HuH-7.5 (cell line): Measurements from ENCODE around the gene AP2A2.
A peak's percentile ranks its signal among the peaks of the same experiment; 100 is the strongest.

Experiments
- DNase-seq: peaks from one replicate; pipeline ENCODE4 v3.0.0; 2011; ENCODE audit warnings: low spot score

AP2A2 gene

DNA sequence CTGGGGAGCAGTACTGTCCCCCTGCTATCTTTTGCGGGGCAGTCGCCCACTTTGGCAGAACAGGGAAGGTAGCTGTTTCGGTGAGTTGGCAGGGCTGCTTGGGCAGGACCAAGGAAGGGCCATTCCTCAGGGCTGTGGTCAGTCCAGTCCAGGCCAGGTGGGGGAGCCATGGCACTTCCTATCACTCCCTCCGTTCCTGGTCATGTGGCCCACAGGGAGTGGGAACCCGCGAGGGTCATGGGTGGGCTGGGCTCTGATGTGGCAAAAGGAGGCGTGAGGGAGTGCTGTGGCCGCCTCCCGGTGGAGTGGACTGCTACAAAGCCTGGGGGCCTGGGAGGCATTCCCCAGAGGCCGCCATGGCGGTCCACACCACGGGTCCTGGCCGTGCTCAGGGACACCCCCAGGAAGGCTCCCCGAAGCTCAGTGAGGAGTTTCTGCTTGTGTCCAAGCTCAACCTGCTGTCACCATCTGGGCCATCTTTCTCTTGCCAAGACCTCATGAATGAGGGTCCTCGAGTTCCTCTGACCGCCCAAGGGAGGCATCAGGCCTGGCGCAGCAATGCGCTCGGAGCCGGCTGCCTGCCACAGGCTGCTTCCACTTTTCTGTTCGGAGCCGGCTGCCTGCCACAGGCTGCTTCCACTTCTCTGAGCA, 27.0 kb upstream of the AP2A2 start:
- DNase-seq = no peak

- DNase-seq = no peak
Measured at GRCh38 chr11:899724-900123, 25.9 kb upstream of the AP2A2 start.

- no peak for DNase-seq
Measured at GRCh38 chr11:900545-900944, 25.1 kb upstream of the AP2A2 start.

DNA sequence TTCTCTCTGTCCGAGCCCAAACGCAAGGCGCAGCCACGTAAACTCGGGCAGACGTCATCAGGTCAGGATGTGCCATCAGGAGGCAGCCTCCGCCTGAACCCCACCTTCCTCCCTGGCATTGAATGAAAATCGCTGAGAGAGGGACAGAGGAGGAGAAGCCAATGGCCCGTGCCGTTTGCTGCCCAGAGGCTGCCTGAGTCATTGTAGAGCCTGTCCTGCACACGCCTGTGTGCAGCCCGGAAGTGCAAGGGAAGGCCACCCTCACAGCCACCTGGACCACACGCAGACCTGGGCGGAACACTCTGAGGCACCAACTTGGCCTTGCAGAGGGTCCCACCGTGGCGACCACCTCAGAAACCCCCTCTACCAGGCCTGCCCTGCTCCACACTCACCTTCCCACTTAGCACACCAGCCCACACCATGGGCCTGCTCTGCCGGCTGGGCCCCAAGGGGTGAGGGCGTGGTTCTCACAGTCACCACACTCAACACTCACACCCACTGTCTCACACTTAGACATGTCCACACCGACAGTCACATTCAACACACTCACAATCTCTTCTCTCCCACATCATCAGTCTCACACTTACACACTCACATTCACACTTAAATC, 24.1 kb upstream of the AP2A2 start:
- no peak for DNase-seq

GRCh38 chr11:904380-904779, 21.3 kb upstream of the AP2A2 start:
- no peak for DNase-seq

GRCh38 chr11:905952-906351, 19.7 kb upstream of the AP2A2 start:
- DNase-seq = no peak

- no peak for DNase-seq
Measured at GRCh38 chr11:907668-908067, 18.0 kb upstream of the AP2A2 start.

DNA sequence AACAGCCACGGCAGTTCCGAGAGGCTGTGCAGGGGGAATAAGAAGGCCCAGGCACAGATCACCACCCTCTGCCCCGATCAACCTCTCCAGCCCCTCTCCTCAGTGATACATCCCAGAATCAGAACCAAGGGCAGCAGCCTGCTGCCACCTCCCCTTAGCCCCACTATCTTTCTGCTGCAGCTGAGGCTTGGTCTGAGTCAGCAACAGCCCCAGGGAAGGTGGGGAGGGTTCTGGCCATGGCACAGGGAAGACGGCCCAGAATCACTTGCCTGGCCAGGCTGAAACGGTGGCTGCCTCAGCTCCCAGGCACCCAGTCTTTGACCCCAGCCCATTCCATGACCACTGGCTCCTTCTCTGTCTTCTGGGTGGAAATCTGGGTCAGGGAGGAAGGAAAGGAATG, 17.4 kb upstream of the AP2A2 start:
- no peak for DNase-seq

DNA sequence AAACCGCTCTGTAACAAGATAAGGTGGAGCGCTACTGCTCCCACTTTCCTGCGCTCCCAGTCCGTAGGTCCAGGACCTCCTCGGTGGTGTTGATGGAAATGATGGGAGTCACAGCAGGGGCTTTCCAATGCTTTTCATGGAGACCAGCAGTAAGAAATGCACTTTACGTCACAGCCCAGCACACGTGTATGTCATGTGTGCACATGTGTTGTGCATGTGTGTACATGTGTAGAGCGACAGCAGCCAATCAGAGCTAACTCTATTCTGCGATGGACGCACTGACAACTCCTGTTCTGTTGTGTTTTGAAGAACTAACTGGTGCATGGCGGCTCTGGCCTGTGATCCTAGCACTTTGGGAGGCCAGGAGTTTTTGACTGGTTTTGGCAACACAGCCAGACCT, 16.3 kb upstream of the AP2A2 start:
- DNase-seq = no peak

DNA sequence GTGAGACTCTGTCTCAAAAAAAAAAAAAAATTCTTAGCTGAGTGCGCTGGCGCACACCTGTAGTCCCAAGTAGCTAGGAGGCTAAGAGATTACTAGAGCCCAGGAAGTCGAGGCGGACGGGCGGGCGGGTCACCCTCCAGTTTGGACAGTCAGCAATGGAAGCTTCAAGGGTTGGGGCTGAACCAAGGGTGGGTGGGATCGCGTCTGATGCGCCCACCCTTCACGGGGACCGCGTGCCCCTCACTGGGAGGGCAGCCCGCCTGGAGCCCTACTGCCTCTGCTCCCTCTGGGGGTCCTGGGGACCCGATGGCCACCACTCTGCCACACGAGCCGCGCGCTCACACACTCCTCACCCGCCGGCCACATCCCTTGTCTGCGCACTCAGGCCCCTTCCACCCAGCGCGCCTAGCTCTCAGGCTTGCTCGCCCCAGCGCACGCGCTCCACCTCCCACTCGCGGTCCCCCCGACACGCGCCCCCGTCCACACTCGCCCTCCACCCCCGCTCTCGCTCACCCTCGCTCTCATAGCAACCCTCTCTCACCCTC, 15.6 kb upstream of the AP2A2 start:
- no peak for DNase-seq

GRCh38 chr11:910589-911030, 15.1 kb upstream of the AP2A2 start, which contains the start of gene CHID1:
Gene CHID1 (minus strand): TSS chr11:910810. CDS start chr11:904816, 5,994 bp downstream.
- DNase-seq = peak; percentile 96

GRCh38 chr11:911031-911889, 14.4 kb upstream of the AP2A2 start:
- peak; percentile 44 for DNase-seq

DNA sequence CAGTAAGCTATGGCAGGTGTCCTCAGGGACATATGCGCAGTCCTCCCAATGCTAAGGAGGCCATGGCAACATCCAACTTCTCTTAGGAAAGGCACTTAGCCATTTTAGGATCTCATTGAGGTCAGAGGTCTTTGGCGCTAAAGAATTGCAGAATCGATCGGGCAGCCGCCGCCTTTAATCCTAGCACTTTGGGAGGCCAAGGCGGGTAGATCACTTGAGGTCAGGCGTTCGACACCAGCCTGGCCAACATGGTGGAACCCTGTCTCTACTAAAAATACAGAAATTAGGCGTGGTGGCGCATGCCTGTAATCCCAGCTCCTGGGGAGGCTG, 13.8 kb upstream of the AP2A2 start:
- DNase-seq = no peak

DNA sequence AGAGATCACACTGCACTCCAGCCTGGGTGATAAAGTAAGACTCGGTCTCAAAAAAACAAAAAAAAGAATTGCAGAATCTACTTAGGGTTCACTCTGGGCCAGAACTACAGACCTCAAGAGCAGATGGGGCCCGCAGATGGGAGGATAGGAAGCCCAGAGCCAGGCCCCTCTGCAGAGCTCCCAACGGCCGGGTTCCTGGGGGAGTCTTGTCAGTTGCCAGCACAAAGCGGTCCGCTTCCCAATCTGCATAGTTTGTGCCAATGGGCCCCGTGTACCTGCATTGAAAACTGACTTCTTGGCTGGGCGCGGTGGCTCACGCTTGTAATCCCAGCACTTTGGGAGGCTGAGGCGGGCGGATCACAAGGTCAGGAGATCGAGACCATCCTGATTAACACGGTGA, 13.4 kb upstream of the AP2A2 start:
- DNase-seq = no peak

- DNase-seq = no peak
Measured at GRCh38 chr11:913043-913442, 12.6 kb upstream of the AP2A2 start.

DNA sequence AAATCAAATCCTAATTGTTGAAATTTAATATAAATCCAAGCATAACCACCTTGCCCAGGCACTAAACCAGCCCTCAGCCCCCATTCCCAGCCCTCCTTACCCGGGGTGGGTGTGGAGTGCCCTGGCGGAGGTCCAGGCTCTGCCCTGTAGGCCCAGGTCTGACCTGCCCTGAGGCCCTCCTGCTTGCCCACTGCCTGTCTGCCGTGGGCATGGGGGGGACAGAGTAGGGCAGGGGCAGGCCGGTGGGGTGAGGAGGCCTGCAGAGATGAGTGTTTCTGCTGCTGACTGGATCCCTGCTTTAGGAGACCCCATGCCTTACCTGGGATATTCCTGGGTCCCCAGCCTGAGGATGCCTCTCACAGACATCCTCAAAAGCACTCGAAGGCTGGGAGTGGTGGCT, 11.5 kb upstream of the AP2A2 start:
- no peak for DNase-seq

DNA sequence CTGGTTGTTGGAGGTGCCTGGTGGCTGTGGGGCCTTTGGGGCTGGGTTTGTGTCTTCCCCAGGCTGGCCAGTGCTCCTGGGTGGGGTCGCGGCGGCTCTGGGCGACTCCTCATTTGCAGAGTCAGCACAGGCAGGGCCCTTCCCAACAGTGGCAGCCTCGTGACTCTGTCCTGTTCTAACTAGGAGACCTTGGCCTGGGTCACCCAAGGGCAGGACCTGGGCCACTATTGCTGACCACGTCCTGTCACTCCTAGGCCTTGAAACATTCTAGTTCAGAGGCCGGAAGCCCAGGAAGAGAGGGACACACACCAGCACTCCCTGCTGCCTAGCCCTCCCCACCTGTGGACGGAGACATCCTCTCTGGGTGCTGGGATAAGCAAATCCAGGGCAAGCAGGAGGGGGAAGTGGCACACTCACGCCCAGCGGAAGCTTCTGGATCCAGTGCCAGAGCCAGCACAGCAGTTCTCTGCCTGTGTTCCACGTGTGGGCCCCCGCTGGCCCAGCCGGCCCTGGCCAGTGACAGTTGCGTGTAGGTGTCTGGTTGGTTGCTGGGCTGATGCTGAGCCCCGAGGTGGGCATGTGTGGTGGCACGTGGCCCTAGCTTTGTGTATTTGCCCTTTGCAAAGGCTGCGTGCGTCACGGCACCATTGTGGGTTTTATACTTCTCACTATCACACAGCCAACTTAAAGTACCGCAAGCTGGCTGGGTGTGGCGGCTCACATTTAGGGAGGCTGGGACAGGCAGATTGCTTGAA, 10.7 kb upstream of the AP2A2 start:
- DNase-seq = no peak

DNA sequence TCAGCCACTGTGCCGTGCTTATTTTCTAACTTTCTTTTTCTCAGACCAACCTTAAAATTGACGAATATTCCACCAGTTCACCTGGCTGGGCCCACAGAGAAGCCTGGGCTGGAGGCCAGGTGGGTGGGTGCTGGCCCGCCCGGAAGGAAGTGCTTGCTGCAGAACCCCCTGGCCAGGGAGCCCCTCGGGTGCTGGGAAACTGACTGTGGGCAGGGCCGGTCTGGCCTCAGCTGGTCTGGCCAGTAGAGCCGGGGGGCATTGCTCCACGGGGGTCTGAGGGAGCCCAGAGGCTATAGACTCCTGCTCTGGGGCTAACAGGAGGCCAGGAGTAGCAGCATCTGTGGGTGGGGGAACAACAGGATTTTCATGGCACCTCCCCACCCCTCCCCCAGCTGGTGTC, 8.2 kb upstream of the AP2A2 start:
- DNase-seq = no peak

DNA sequence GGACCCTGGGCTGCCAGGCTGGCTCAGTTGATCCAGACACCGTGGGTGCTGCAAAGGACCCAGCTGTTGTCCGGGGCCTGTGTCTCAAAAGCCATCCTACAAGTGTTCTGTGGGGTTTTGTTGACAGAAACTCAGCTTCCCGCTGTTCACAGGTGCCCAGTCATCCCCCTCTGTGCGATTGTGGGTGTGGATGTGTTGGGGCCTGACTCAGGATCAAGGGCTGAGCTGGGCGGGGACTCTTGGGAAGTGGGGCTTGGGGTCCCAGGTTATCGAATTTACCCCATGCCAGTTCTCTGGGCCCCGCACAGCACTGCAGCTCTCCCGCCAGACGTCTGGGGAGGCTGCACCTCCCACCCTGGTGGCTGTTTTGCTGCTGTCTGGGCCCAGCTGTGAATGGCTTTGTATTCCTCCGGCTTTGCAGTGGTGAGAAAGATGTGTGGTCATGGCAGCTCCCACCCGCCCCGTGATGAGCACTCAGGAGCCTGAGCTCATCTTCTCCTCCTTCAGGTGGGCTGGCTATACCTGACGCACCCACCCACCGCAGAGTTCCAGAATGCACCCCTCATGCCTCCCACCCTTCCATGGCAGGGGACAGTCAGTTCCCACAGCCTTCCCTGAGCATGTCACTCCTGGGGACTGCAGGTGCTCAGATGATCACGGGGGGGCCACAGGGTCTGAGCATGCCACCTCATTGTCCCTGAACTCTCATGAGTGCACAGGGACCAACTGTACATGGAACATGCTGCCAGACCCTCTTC, 3.6 kb upstream of the AP2A2 start:
- DNase-seq = no peak

GRCh38 chr11:923691-924405, 1.8 kb upstream of the AP2A2 start:
- DNase-seq = no peak
